Choroid plexus epithelial cell (primary cell): ENCODE measurements around the gene TMEM184C.

Experiments used
- DNase-seq: peaks from one replicate; pipeline ENCODE4 v3.0.0-alpha.2; 2010; ENCODE audit warnings: low read depth
- H3K4me3 ChIP-seq: 2 replicates; pipeline ENCODE4 v1.5.1; 2011; ENCODE audit warnings: low read depth, mild to moderate bottlenecking, control low read depth, low read length, moderate library complexity
- TF ChIP-seq, protein P1 (sequence below): conservative IDR thresholded peaks from 2 replicates; pipeline ENCODE4 v1.5.1; 2011; ENCODE audit warnings: low read depth, mild to moderate bottlenecking, control low read depth, inconsistent platforms, low read length, moderate library complexity

TMEM184C gene

GRCh38 chr4:147640331-147640730 is 23.1 kb downstream of the TMEM184C start:
- no peak overlapping the region for H3K4me3 ChIP-seq
- TF ChIP-seq, protein P1, sequence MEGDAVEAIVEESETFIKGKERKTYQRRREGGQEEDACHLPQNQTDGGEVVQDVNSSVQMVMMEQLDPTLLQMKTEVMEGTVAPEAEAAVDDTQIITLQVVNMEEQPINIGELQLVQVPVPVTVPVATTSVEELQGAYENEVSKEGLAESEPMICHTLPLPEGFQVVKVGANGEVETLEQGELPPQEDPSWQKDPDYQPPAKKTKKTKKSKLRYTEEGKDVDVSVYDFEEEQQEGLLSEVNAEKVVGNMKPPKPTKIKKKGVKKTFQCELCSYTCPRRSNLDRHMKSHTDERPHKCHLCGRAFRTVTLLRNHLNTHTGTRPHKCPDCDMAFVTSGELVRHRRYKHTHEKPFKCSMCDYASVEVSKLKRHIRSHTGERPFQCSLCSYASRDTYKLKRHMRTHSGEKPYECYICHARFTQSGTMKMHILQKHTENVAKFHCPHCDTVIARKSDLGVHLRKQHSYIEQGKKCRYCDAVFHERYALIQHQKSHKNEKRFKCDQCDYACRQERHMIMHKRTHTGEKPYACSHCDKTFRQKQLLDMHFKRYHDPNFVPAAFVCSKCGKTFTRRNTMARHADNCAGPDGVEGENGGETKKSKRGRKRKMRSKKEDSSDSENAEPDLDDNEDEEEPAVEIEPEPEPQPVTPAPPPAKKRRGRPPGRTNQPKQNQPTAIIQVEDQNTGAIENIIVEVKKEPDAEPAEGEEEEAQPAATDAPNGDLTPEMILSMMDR: no peak
- no peak for DNase-seq

- H3K4me3 ChIP-seq: no peak overlapping the region
- DNase-seq: no peak
- TF ChIP-seq, protein P1: no peak
Observed at GRCh38 chr4:147643616-147644015, 26.4 kb downstream of the TMEM184C start.

DNA sequence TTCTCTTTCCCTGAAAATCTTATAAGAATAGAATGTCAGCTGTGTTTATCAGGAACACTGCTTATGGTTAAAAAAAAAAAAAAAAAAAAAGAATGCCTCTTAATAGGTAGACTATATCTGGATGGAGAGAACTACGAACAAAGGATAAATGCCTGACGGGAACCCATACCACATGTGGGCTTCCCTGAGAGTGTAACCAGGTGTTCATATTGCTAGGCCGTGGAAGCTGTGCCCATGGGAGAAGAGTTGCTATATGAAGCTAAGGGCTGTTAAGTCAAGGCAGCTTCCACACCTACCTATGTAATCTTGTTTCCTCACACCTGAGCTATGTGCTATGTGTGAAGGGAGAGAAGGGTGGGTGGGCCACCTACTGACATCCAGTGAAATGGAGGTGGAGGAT is 27.3 kb downstream of the TMEM184C start:
- no peak for DNase-seq
- TF ChIP-seq, protein P1: no peak
- no peak overlapping the region for H3K4me3 ChIP-seq

DNA sequence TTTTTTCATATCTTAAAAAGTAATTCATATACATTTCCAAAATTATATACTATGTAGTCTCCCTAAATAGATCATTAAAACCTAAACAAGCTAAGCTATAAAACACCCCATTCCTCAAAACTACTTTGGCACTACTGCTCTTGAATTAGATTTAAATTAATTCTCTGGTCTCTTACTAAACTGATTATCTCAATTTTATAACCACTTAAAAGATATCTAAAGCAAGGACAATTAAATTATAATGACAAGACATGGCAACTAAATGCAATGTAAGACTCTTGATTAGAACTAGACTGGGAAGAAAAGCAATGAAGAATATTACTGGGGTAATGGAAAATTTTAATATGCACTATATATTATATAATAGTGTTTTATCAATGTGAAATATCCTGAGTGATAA is 27.9 kb downstream of the TMEM184C start:
- TF ChIP-seq, protein P1: no peak
- DNase-seq: no peak
- H3K4me3 ChIP-seq: no peak overlapping the region

- TF ChIP-seq, protein P1: no peak
- no peak overlapping the region for H3K4me3 ChIP-seq
- no peak for DNase-seq
Observed at GRCh38 chr4:147648656-147649055, 31.5 kb downstream of the TMEM184C start.

DNA sequence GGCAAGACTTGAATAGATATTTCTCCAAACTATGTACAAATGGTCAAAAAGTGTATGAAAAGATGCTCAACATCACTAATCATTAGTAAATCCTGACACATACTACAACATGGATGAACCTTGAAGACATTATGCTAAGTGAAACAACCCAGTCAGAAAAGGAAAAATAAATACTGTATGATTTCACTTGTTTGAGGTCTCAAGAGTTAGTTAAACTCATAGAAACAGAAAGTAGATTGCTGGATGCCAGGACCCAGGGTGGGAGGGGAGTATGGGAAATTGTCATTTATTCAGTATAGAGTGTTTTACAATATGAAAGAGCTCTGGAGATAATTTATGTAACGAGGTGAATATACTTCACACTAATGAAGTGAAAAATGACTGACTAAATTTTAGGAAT is 34.4 kb downstream of the TMEM184C start:
- no peak overlapping the region for H3K4me3 ChIP-seq
- DNase-seq: no peak
- TF ChIP-seq, protein P1: no peak

GRCh38 chr4:147655639-147656038 is 38.4 kb downstream of the TMEM184C start:
- DNase-seq: no peak
- TF ChIP-seq, protein P1: no peak
- H3K4me3 ChIP-seq: no peak overlapping the region
